NCI-H69 (cell line): ENCODE data around the gene TGFBR3L.
"Not testable (repeated sequence)": the region's sequence is repeated elsewhere in the genome, so short reads cannot be mapped to it uniquely, and the experiment has no call there.

Experiments used
- DNase-seq: peaks from one replicate; lab custom pipeline; 2025; lab: John Stamatoyannopoulos, UW

Gene TGFBR3L

GRCh38 chr19:7959211-7959610, 44.6 kb downstream of the TGFBR3L start:
- no peak for DNase-seq

GRCh38 chr19:7961082-7961481, 46.5 kb downstream of the TGFBR3L start:
- DNase-seq = not testable (repeated sequence)

- DNase-seq = no peak
Observed at GRCh38 chr19:7961920-7962626, 47.4 kb downstream of the TGFBR3L start.

GRCh38 chr19:7962644-7963268, 48.1 kb downstream of the TGFBR3L start:
- no peak for DNase-seq

DNA sequence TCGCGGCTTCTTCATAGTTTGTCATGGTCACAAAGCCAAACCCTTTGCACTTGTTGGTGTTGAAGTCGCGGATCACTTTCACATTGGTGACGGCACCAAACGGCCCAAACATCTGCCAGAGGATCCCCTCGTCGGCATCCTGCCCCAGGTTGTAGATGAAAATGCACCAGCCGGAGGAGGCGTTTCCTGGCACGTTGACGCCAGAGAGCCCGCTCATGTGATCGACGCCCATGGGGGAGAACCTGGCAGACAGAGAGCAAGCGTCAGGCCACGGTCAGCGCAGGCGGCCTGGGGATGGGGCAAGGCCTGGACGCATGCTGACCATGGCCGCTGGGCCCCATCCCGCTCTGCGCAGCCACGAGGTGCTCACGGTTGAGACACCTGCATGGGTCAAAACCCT, 48.9 kb downstream of the TGFBR3L start:
- DNase-seq = no peak

DNA sequence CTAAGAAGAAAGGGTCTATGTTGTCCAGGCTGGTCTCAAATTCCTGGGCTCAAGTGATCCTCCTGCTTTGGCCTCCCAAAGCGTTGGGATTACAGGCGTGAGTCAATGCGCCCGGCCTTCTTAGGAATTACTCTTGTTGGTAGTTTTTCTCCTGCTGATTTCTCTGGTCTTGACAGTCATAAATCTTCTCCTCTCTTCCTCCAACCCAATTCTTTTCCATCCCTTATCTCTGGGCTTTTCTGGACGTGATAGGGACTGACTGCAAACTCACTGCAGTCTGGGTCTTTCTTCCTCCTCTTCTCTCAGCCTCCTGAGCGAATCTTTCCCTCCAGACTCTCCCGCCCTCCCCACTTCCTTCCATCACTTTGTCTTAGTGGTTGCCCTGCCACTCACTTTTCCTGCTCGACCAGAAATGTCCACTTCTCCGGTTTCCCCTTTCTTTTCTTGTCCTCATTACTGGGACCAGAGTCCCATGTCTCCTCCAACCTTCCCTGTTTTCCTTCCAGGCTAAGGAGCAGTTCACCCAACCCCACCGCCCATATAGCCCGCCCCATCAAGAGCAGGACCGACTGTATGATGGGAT, 50.7 kb downstream of the TGFBR3L start:
- no peak for DNase-seq

DNA sequence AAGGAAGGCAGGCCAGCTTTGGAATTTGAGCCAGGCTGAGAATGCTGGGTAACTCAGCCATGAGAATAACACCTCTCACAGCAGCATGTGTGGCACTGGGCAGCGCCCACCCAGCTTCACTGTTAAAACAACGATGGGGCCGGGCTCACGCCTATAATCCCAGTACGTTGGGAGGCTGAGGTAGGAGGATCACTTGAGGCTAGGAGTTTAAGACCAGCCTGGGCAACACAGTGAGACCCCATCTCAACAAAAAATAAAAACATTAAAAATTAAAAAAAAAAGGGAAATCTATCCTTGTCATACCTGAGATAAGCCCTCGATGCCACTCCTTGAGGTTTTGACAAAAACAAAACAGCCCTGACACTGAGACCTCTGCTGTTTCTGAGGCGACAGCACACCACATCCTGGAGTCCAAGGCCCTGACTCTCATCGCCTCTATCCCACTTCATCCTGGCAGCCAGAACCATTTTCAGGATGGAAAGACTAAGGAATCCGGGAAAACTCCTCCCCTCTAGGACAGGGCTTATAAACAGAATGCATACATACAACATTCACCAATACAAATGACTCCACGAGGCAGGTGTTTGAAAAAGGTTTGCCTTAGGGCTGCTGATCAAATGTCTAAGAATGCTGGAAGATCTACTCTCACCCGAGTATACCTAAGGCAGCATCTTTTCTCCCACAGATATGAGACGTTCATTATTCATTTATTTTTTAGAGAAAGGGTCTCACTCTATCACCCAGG, 51.5 kb downstream of the TGFBR3L start:
- no peak for DNase-seq

DNA sequence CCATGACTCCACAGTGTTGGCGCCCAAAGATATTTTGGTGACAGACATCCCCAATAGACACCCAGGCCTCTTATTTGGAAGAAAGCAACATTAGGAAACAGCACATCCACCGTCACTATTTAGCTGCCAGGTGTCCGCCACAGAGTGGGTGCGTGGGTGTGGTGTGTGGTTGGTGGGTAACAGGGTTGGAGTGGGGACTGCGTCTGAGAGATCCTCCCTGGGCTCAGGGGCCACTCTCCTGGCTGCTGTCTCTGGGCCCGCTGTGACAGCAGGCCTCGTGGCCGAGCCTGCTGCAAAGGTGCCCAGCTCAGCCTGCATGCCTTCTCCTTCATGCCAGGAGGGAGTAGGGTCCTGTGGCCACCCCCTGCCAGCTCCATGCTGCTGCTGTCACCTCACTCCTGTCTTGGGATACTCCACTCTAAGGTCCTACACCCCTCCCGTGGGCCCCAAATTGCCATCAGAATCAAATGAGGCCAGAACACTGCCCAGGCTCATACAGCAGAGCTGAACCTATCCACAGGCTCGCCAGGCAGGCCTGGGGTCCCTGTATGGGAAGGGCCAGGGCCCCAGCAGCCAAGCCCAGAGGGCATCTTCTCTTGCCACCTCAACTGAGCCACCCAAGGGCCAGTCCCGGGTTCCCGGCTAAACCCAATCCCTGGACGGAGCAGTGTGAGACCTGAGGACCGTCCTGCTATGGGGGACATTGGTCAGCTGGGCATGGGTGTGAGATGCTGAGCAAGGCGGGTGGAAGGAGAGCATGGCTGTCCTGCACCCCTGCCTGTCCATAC, 53.6 kb downstream of the TGFBR3L start:
- DNase-seq = no peak
